HG03558 (cell line): Measurements from ENCODE around the gene OR5AC2.

Experiments used
- ATAC-seq: cut with Tn5 transposase; IDR thresholded peaks from one replicate; pipeline ENCODE4 v1.9.1; 2021; ENCODE audit warnings: moderate number of reproducible peaks; ENCODE audit not compliant: unreplicated experiment; ENCODE audit errors: extremely low read depth

Gene OR5AC2

DNA sequence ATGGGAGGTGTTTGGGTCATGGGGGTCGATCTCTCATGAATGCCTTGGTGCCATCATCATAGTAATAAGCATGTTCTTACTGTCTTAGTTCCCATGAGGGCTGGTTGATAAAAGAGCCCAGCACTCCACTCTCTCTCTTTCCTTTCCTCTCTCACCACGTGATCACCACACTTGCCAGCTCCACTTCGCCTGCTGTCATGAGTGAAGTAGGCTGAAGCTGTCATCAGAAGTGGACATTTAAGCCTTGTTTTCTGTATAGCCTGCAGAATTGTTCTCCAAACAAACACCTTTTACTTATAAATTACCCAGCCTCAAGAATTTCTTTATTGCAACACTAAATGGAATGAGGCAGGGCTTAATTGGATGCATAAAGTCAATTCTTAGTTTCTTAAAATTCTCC lies 49.7 kb downstream of the OR5AC2 start:
- ATAC-seq = no peak
